ENCODE data around the gene MCF2L.

- TF ChIP-seq POLR2AphosphoS5 (IDR thresholded peaks at IDR 0.05; ENCODE audit: low read depth, low read length) = no peak
- TF ChIP-seq REST (IDR thresholded peaks at IDR 0.05; ENCODE audit: insufficient read depth in 1 of 2, low read depth in 2 of 2, low read length in 2 of 2) = no peak
- TF ChIP-seq TAF1 (IDR thresholded peaks at IDR 0.05; ENCODE audit: borderline replicate concordance, insufficient read depth, low read length) = no peak
Measured at GRCh38 chr13:113145496-113145895, 176.5 kb downstream of the MCF2L start.
